GM18858 (cell line): Measurements from ENCODE around the gene LRP1B.

Source experiments
- ATAC-seq: cut with Tn5 transposase; IDR thresholded peaks from one replicate; pipeline ENCODE4 v1.9.1; 2021; ENCODE audit not compliant: unreplicated experiment

Gene LRP1B

DNA sequence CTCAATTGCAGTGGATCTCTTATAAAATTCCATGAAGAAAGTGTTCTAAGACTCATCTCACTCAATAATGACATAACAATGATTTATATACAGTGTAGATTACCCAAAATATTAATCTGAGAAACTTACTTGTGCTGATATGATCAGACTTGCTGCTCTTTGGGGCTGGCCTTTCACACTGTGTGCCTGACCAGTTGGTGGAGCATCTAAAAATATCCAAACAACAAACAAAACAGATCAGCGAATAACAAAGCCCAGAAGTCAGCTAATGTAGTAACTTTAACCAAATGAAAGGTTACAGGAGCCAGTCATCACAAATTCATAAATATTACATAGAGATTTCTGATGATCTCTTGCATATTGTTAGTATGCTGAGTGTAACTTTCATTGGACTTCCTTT, 1883.9 kb downstream of the LRP1B start:
- ATAC-seq, result no peak

DNA sequence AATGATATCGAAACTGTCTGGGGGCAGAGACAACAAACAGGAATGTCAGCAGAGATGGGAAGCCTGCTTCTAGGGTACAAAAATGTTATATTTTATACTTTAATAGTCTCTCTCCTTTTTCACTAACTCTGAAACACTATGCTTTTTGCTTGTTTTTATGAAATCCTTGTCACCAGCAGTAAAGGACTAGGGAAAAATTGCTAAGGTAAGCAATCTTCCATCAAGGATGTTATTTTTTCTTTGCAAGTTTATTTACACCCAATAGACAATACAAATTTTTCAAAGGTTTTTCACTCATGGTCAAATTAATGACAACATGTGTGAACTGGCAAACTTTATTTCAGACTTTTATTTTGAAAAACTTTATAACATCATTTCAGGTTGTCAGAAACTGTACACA, 1884.8 kb downstream of the LRP1B start:
- ATAC-seq, result no peak

DNA sequence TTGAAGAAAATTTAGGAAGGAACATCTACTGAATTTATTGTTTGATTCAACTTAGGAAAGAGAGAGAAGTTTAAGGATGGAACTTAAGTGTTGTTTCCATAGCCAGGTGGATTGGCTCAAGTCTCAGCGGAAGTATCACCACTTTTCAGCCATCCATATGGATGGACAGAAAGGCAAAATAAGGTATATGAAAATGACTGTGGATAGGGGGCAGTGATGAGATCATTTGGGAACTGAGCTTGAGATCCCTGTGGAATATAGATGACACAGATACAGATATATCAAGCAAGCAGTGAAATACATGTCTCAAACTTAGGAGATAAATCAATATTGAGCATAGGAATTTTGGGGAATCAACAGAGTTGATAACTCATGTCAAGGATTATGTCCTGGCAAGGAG, 1887.9 kb downstream of the LRP1B start:
- no peak for ATAC-seq

DNA sequence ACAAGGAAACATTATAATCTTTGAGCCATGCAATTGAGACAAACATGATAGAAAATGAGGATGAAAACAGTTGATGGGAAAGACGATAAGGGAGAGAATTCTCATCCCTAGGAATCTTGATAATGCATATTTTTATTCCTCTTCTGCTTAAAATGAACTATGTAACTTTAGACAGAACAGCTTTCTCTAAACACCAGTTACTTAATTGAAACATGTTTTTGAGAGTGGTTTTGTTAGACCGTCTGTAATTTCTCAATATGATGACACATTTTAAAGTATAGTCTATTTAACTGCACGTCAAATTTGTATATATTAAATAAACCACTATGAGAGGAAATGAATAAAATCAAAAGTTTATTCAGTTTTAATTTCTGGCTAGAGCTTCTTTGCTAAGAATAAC, 1896.7 kb downstream of the LRP1B start:
- ATAC-seq, result no peak

DNA sequence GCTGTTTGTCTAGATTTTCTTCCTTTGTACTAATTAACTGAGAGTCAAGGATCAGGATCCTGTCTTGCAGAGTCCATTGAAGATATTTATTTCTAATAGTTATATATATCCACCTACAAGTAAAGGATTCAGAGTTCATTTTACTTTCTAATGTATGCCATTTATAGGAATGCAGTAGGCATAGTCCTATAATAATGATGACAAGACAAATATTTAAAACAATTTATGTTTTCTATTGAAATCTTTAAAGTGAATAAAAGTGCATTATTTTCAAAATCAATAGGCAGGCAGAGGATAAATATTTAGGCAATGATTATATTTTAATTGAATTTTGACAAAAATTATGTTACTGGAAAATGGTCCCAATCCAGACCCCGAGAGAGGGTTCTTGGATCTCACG, 1919.9 kb downstream of the LRP1B start:
- ATAC-seq, result no peak

DNA sequence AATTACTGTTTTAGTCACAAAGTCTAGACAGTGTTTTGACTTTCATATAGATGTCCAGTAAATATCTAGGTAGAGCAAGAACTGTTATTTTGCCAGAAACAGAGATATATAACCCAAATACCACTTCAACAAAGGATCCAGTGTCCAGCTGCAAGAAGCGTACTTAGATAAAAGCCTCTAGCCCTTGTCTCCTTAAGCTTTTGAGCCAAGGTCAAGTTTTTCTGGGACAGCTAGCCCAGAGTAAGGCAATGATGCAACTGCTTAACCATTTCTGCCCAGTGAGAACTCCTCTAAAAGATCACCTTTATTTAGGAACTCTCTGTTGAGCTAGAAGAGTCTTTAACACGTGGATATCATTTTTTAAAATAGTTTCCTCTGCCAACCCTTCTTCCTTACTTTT, 1925.7 kb downstream of the LRP1B start:
- no peak for ATAC-seq

DNA sequence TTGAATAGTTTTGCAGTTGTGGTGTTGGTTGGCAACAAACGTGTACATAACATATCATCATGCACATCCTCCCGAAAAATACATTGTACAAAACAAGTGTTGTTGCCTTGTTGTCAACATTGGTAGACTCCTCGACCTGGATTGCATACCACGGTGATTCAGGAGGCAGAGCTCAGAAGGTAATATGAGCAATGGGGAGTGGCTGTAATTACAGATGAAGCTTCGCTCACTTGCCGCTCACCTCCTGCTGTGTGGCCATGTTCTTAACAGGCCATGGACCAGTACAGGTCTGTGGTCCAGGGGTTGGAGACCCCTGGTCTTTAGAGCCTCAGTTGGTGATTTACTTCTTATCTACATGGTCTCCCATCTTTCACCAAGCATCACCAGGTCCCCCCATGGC, 1927.5 kb downstream of the LRP1B start:
- ATAC-seq, result no peak

DNA sequence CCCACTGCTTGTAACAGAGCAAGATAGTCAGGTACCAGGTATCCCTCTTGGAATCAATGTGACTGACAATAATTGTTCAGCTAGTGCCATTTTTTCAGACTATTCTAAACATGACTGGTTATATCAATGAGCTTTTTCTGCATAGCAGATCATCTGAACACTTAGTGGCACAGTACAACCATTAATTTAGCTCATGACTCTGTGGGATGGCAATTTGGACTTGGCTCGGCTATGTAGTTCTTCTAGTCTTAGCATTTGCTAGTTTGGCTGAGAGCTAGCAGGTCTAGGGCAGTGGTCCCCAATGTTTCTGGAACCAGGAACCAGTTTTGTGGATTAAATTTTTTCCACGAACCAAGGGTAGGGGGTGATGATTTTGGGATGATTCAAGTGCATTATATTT, 1929.2 kb downstream of the LRP1B start:
- ATAC-seq, result no peak

DNA sequence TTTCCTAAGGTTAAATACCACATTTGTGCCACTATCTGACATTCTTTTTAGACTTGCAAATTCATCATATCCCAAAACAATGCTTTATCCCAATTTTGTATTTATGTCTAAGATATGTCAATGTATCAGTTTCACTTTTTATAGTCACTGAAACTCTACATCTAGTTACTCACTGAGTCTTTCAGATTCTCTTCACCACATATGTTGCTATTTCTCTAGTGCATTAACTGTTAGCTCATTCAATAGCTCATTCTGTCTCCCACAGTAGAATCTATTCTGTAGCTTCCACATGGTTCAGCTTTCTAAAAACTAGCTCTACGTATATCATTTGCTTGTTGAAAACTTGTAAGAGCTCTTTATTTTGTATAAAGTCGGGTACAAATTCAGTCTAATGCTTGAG, 1930.1 kb downstream of the LRP1B start:
- ATAC-seq, result peak; percentile 52

DNA sequence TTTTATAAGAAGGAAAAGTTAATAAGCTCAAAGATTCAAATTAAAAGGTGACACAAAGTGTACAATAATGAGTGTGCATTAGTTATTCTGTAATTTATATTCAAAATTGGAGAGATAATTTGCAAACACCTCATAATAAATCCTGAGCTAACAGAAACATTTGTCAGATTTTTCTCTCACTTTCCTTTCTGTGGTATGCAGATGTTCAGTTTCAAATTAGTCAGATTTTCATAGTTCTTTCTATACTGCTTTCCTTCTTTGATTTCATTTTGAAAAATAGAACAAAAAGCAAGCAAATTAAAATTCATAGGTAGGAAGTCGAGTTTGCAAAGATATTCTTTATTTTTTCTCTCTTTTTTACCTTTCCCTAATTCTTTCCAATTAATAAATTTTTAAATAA, 1930.5 kb downstream of the LRP1B start:
- ATAC-seq, result peak; percentile 49

DNA sequence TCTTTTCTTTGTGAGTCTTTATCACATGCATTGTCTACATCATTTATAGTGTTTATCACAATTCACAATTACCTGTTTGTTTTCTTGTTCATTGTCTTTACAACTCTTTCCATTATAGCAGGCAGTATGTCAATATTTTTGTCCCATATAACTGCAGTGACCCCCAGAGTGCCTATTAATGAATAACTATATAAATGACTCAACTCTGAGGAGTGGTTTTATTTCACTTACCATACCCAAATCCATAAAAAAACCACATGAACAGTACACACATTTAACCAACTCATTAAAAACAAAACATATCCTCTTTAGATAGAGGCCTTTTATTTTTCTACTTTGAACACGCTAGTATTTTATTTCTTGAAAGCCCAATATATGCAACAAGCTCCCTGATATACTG, 1931.5 kb downstream of the LRP1B start:
- ATAC-seq, result no peak

DNA sequence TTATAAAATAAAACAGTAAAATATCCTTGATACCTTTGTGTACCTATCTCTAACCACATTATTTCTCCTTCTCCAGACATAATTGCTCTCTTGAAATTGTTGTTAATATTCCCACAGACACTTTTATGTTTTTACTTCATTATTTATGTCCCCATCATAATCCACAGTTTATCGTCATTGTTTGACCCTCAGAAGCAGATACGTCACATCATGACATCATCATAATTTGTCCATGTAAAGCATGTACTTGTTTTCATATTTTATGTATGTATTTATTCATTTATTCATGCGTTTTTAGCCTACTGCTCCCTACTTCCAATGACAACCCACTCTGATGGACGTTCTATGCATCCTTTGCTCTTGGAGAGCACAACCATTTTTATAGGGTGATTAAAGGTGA, 1943.7 kb downstream of the LRP1B start:
- no peak for ATAC-seq

DNA sequence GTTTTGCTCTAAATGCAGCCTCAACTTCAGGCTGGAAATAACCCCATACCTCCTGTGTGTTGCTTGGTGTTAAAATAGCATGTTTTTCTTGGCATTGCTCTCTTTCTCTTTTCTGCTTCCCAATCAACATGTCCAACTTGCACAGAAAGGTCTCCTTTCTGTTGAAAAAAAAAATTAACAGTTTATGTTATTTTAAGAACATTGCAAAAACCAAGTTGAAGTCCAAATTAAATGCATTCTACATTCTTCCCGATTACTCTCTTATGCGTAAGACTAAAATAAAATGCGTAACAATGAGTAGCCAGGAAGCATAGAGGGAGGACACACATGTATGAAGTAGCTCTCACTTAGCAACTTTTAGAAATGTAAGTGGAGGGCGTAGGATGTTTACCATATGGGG, 1944.5 kb downstream of the LRP1B start:
- ATAC-seq, result no peak

DNA sequence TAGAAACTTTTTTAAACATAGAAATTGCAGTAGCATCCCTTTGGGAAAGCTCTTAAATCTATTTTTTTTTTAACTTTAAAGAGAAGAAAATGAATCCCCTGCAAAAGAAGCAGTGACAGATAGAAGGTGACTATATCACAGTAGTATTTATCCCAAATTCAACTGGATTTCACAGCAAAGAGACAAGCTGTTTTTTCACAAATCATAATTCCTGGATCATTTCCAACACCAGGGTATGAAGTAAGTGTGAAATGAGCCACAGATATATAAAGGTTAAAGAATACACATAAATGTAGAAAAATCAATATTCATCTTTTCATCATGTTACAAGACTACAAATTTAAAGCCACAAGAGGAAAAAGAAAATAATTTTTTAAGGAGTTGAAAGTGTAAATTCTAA, 1945.7 kb downstream of the LRP1B start:
- no peak for ATAC-seq

DNA sequence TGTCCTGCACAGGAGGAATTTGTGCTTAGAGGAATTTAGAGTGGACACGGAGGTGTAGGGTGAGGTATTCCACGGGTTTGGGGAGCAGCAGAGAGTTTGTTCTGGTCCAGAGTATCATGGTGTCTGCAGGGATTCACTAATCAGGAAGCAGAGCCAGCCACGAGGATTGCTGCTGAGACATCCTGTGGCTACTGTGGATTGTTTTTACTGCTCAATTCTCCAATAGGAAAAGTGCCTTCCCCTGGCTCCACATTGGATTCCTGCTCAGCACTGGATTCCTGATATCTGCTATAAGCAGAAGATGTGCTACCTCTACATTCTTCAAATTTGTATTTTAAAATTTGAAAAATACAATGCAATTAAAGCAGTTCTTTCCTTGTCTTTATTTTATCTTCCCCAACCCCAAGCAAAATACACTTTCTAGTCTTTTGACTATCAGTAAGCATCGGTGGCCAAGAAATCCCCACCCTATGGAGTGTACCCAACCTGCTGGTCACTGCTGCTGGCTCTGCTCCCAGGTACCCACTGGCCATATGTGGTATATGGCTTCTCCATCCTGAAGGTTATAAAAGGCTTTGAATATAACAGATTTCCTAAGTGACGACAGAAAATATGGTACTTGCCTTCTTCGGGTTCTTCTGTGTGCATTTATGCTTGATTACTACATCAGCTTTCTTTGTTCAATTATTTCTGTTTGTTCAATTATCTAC, 1947.6 kb downstream of the LRP1B start:
- ATAC-seq, result no peak
